HEK293 (cell line): ENCODE data around the gene ZPLD1.

Experiments
- CTCF ChIP-seq: fragments of 450-650 bp; formaldehyde crosslinking; IDR thresholded peaks from 2 replicates; pipeline ENCODE4 v1.5.1; 2016; ENCODE audit warnings: missing biosample characterization, missing genetic modification characterization
- ZNF341 ChIP-seq: fragments of 450-650 bp; formaldehyde crosslinking; IDR thresholded peaks from 2 replicates; pipeline ENCODE4; 2016; ENCODE audit warnings: low read depth, missing biosample characterization, missing genetic modification characterization
- ZNF791 ChIP-seq: fragments of 450-650 bp; formaldehyde crosslinking; IDR thresholded peaks from 2 replicates; pipeline ENCODE4 v1.5.1; 2016; ENCODE audit warnings: missing biosample characterization, missing genetic modification characterization

- TF ChIP-seq CTCF (tag by site-specific recombination) (no peak), ZNF791 (tag by site-specific recombination) (no peak), ZNF341 (tag by site-specific recombination) (no peak)
These were observed 48.7 kb downstream of the ZPLD1 start for GRCh38 chr3:102483556-102483955.
